ENCODE results near the gene CCNL1.

CCNL1 gene

GRCh38 chr3:157125101-157125500 lies 34.8 kb downstream of the CCNL1 start:
- DNase-seq (ENCODE audit: low read depth in 3 of 3) = no peak

- DNase-seq (ENCODE audit: low read depth in 3 of 3) = no peak
Measured at GRCh38 chr3:157123621-157124020, 36.3 kb downstream of the CCNL1 start.

GRCh38 chr3:157122832-157123427 lies 37.0 kb downstream of the CCNL1 start:
- no peak for DNase-seq (ENCODE audit: low read depth in 3 of 3)

GRCh38 chr3:157122116-157122515 lies 37.8 kb downstream of the CCNL1 start:
- DNase-seq (ENCODE audit: low read depth in 3 of 3) = no peak

GRCh38 chr3:157121522-157121921 lies 38.4 kb downstream of the CCNL1 start:
- no peak for DNase-seq (ENCODE audit: low read depth in 3 of 3)

- no peak for DNase-seq (ENCODE audit: low read depth in 3 of 3)
Measured at GRCh38 chr3:157120071-157120892, 39.7 kb downstream of the CCNL1 start.

- DNase-seq (ENCODE audit: low read depth in 3 of 3) = no peak
Measured at GRCh38 chr3:157119369-157119951, 40.5 kb downstream of the CCNL1 start.

- DNase-seq (ENCODE audit: low read depth in 3 of 3) = no peak
Measured at GRCh38 chr3:157117875-157118654, 41.9 kb downstream of the CCNL1 start.

- no peak for DNase-seq (ENCODE audit: low read depth in 3 of 3)
Measured at GRCh38 chr3:157117206-157117605, 42.7 kb downstream of the CCNL1 start.

GRCh38 chr3:157116017-157116416 lies 43.9 kb downstream of the CCNL1 start:
- DNase-seq (ENCODE audit: low read depth in 3 of 3) = no peak

- DNase-seq (ENCODE audit: low read depth in 3 of 3) = no peak
Measured at GRCh38 chr3:157115069-157116006, 44.6 kb downstream of the CCNL1 start.

GRCh38 chr3:157113832-157114505 lies 46.0 kb downstream of the CCNL1 start:
- DNase-seq (ENCODE audit: low read depth in 3 of 3) = no peak

GRCh38 chr3:157112536-157112935 lies 47.4 kb downstream of the CCNL1 start:
- no peak for DNase-seq (ENCODE audit: low read depth in 3 of 3)

GRCh38 chr3:157111518-157111917 lies 48.4 kb downstream of the CCNL1 start:
- no peak for DNase-seq (ENCODE audit: low read depth in 3 of 3)

- DNase-seq (ENCODE audit: low read depth in 3 of 3) = no peak
Measured at GRCh38 chr3:157110761-157111278, 49.1 kb downstream of the CCNL1 start.

- no peak for DNase-seq (ENCODE audit: low read depth in 3 of 3)
Measured at GRCh38 chr3:157109267-157110141, 50.4 kb downstream of the CCNL1 start.

- DNase-seq (ENCODE audit: low read depth in 3 of 3) = no peak
Measured at GRCh38 chr3:157107644-157108133, 52.3 kb downstream of the CCNL1 start.

GRCh38 chr3:157107037-157107436 lies 52.9 kb downstream of the CCNL1 start:
- no peak for DNase-seq (ENCODE audit: low read depth in 3 of 3)
